Mammary epithelial cell (primary cell): ENCODE data around the gene ICA1.

Source experiments
- EZH2 ChIP-seq: IDR thresholded peaks from 2 replicates; pipeline ENCODE4 v1.6.1; 2012; ENCODE audit warnings: low read length, inconsistent platforms, borderline replicate concordance
- TF ChIP-seq, protein P1 (sequence below), 2 donors: IDR thresholded peaks in 1 of 2; conservative IDR thresholded peaks in 1 of 2; 2 replicates each; pipeline ENCODE4 v1.5.1; 2011 to 2012; ENCODE audit warnings: inconsistent platforms in 2 of 2, low read length in 2 of 2, mild to moderate bottlenecking in 2 of 2, control low read depth in 1 of 2, low read depth in 1 of 2; ENCODE audit not compliant: insufficient read depth in 1 of 2; ENCODE audit errors: extremely low read depth in 1 of 2

DNA sequence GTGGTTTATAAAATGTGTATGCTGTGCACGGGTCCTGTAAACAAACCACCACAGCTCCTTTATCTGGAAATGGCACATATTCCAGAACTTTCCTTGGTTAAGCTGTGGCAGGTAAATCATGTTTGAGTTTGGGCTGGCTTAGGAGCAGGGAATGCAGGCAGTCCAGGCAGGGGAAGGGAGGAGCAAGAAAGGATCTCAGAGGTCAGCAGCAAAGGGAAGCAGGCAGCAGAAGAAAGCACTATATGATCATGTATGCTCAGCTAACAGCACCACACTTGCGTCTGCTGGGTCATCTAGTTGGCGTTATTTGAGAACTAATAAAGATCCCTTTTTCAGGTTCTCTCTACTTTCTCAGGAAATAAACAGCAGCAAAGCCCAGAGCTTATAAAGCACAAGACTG is 7.8 kb downstream of the ICA1 start:
- TF ChIP-seq, protein P1, sequence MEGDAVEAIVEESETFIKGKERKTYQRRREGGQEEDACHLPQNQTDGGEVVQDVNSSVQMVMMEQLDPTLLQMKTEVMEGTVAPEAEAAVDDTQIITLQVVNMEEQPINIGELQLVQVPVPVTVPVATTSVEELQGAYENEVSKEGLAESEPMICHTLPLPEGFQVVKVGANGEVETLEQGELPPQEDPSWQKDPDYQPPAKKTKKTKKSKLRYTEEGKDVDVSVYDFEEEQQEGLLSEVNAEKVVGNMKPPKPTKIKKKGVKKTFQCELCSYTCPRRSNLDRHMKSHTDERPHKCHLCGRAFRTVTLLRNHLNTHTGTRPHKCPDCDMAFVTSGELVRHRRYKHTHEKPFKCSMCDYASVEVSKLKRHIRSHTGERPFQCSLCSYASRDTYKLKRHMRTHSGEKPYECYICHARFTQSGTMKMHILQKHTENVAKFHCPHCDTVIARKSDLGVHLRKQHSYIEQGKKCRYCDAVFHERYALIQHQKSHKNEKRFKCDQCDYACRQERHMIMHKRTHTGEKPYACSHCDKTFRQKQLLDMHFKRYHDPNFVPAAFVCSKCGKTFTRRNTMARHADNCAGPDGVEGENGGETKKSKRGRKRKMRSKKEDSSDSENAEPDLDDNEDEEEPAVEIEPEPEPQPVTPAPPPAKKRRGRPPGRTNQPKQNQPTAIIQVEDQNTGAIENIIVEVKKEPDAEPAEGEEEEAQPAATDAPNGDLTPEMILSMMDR (conservative IDR thresholded peaks at IDR 0.05 in 1 of 2, IDR thresholded peaks at IDR 0.05 in 1 of 2; ENCODE audit: extremely low read depth in 1 of 2, insufficient read depth in 1 of 2, low read depth in 1 of 2, low read length in 2 of 2): no peak
- no peak for TF ChIP-seq EZH2
